HG02798 (cell line): ENCODE data around the gene MAP3K20.
"Not testable (repeated sequence)": the region's sequence is repeated elsewhere in the genome, so short reads cannot be mapped to it uniquely, and the experiment has no call there.

Experiments used
- ATAC-seq: cut with Tn5 transposase; IDR thresholded peaks from one replicate; pipeline ENCODE4 v1.9.1; 2021; ENCODE audit warnings: mild to moderate bottlenecking; ENCODE audit not compliant: unreplicated experiment, poor library complexity

Gene MAP3K20

GRCh38 chr2:173117678-173118077, 42.0 kb downstream of the MAP3K20 start:
- no peak for ATAC-seq

- ATAC-seq: no peak
Measured at GRCh38 chr2:173118395-173118794, 42.7 kb downstream of the MAP3K20 start.

GRCh38 chr2:173119069-173119807, 43.6 kb downstream of the MAP3K20 start:
- no peak for ATAC-seq

- no peak for ATAC-seq
Measured at GRCh38 chr2:173119944-173120343, 44.3 kb downstream of the MAP3K20 start.

GRCh38 chr2:173122936-173123335, 47.3 kb downstream of the MAP3K20 start:
- no peak for ATAC-seq

GRCh38 chr2:173124441-173124840, 48.8 kb downstream of the MAP3K20 start:
- ATAC-seq: no peak

GRCh38 chr2:173126819-173127218, 51.2 kb downstream of the MAP3K20 start:
- no peak for ATAC-seq

GRCh38 chr2:173128132-173128531, 52.5 kb downstream of the MAP3K20 start:
- ATAC-seq: not testable (repeated sequence)

- ATAC-seq: no peak
Measured at GRCh38 chr2:173130496-173131465, 55.1 kb downstream of the MAP3K20 start.

- ATAC-seq: no peak
Measured at GRCh38 chr2:173132531-173132930, 56.9 kb downstream of the MAP3K20 start.

- ATAC-seq: no peak
Measured at GRCh38 chr2:173134703-173135102, 59.1 kb downstream of the MAP3K20 start.

GRCh38 chr2:173136067-173136466, 60.4 kb downstream of the MAP3K20 start:
- ATAC-seq: no peak

- ATAC-seq: no peak
Measured at GRCh38 chr2:173136599-173136998, 61.0 kb downstream of the MAP3K20 start.

GRCh38 chr2:173137610-173138009, 62.0 kb downstream of the MAP3K20 start:
- no peak for ATAC-seq

- no peak for ATAC-seq
Measured at GRCh38 chr2:173138962-173139361, 63.3 kb downstream of the MAP3K20 start.

- no peak for ATAC-seq
Measured at GRCh38 chr2:173141666-173142065, 66.0 kb downstream of the MAP3K20 start.

GRCh38 chr2:173145454-173145853, 69.8 kb downstream of the MAP3K20 start:
- ATAC-seq: no peak

- ATAC-seq: no peak
Measured at GRCh38 chr2:173146590-173146989, 70.9 kb downstream of the MAP3K20 start.

- ATAC-seq: no peak
Measured at GRCh38 chr2:173148520-173148919, 72.9 kb downstream of the MAP3K20 start.

GRCh38 chr2:173149491-173149890, 73.8 kb downstream of the MAP3K20 start:
- peak; percentile 89 for ATAC-seq

- ATAC-seq: no peak
Measured at GRCh38 chr2:173150087-173150486, 74.4 kb downstream of the MAP3K20 start.
